HG02852 (cell line): ENCODE data around the gene EPHB1.
A peak's percentile ranks its signal among the peaks of the same experiment; 100 is the strongest.
"Not testable (repeated sequence)": the region's sequence is repeated elsewhere in the genome, so short reads cannot be mapped to it uniquely, and the experiment has no call there.

Source experiments
- ATAC-seq: cut with Tn5 transposase; IDR thresholded peaks from one replicate; pipeline ENCODE4 v1.9.1; 2021; ENCODE audit warnings: mild to moderate bottlenecking, moderate library complexity; ENCODE audit not compliant: unreplicated experiment

EPHB1 gene

GRCh38 chr3:134991472-134992010, 196.5 kb downstream of the EPHB1 start:
- ATAC-seq = no peak

- no peak for ATAC-seq
These were observed 197.1 kb downstream of the EPHB1 start for GRCh38 chr3:134992180-134992579.

- no peak for ATAC-seq
These were observed 197.5 kb downstream of the EPHB1 start for GRCh38 chr3:134992586-134992985.

GRCh38 chr3:134993011-134993410, 198.0 kb downstream of the EPHB1 start:
- ATAC-seq = no peak

- no peak for ATAC-seq
These were observed 203.1 kb downstream of the EPHB1 start for GRCh38 chr3:134998158-134998557.

GRCh38 chr3:134998855-134999254, 203.8 kb downstream of the EPHB1 start:
- ATAC-seq = no peak

GRCh38 chr3:135000465-135000864, 205.4 kb downstream of the EPHB1 start:
- ATAC-seq = no peak

- not testable (repeated sequence) for ATAC-seq
These were observed 210.6 kb downstream of the EPHB1 start for GRCh38 chr3:135005616-135006015.

GRCh38 chr3:135007607-135008006, 212.5 kb downstream of the EPHB1 start:
- no peak for ATAC-seq

GRCh38 chr3:135008326-135008725, 213.3 kb downstream of the EPHB1 start:
- no peak for ATAC-seq

- no peak for ATAC-seq
These were observed 214.0 kb downstream of the EPHB1 start for GRCh38 chr3:135009014-135009413.

GRCh38 chr3:135012101-135012500, 217.0 kb downstream of the EPHB1 start:
- ATAC-seq = no peak

- ATAC-seq = no peak
These were observed 218.1 kb downstream of the EPHB1 start for GRCh38 chr3:135013206-135013605.

GRCh38 chr3:135014566-135014965, 219.5 kb downstream of the EPHB1 start:
- ATAC-seq = no peak

- ATAC-seq = no peak
These were observed 222.2 kb downstream of the EPHB1 start for GRCh38 chr3:135017003-135017893.

- ATAC-seq = peak; percentile 96
These were observed 223.3 kb downstream of the EPHB1 start for GRCh38 chr3:135018149-135018923.

GRCh38 chr3:135020181-135020580, 225.1 kb downstream of the EPHB1 start:
- no peak for ATAC-seq

- peak; percentile 59 for ATAC-seq
These were observed 229.1 kb downstream of the EPHB1 start for GRCh38 chr3:135023996-135024658.

- ATAC-seq = not testable (repeated sequence)
These were observed 235.9 kb downstream of the EPHB1 start for GRCh38 chr3:135030768-135031615.

GRCh38 chr3:135033737-135034136, 238.7 kb downstream of the EPHB1 start:
- no peak for ATAC-seq
